Fibroblast of mammary gland (primary cell): ENCODE measurements around the gene SLC13A2.

Experiments
- DNase-seq: peaks from one replicate; pipeline ENCODE4 v3.0.0-alpha.2; 2010; ENCODE audit warnings: low read depth
- H3K4me3 ChIP-seq: 2 replicates; pipeline ENCODE4 v1.5.1; 2011; ENCODE audit warnings: low read depth, mild to moderate bottlenecking, low read length, moderate library complexity; ENCODE audit not compliant: control insufficient read depth
- CTCF ChIP-seq: conservative IDR thresholded peaks from 2 replicates; pipeline ENCODE4 v1.5.1; 2011; ENCODE audit warnings: low read depth, low read length, inconsistent platforms; ENCODE audit not compliant: control insufficient read depth, insufficient read depth

The SLC13A2 gene

GRCh38 chr17:28500712-28501379, 27.4 kb downstream of the SLC13A2 start:
- DNase-seq, result no peak

GRCh38 chr17:28501421-28502284, 28.2 kb downstream of the SLC13A2 start:
- TF ChIP-seq CTCF, result no peak

More at GRCh38 chr17:28500712-28501379, 27.4 kb downstream of the SLC13A2 start:
- no peak overlapping the region for H3K4me3 ChIP-seq
- TF ChIP-seq CTCF, result no peak

DNA sequence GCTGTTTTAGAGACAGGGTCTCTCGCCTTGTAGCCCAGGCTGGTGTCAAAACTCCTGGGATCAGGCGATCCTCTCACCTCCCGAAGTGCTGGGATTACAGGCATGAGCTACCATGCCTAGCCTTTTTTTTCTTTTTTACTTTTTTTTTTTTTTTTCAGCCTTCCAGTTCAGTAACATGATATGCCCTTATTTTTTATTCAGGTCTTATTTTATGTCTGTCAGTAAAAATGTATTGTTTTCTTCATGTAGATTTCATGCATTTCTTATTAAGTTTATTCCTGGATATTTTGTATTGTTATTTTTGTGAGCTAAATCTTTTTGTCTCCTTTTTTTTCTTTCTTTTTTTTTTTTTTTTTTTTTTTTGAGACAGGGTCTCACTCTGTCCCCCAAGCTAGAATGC, 30.0 kb downstream of the SLC13A2 start:
- H3K4me3 ChIP-seq, result no peak overlapping the region

More at GRCh38 chr17:28501421-28502284, 28.2 kb downstream of the SLC13A2 start:
- no peak overlapping the region for H3K4me3 ChIP-seq
- DNase-seq, result no peak

DNA sequence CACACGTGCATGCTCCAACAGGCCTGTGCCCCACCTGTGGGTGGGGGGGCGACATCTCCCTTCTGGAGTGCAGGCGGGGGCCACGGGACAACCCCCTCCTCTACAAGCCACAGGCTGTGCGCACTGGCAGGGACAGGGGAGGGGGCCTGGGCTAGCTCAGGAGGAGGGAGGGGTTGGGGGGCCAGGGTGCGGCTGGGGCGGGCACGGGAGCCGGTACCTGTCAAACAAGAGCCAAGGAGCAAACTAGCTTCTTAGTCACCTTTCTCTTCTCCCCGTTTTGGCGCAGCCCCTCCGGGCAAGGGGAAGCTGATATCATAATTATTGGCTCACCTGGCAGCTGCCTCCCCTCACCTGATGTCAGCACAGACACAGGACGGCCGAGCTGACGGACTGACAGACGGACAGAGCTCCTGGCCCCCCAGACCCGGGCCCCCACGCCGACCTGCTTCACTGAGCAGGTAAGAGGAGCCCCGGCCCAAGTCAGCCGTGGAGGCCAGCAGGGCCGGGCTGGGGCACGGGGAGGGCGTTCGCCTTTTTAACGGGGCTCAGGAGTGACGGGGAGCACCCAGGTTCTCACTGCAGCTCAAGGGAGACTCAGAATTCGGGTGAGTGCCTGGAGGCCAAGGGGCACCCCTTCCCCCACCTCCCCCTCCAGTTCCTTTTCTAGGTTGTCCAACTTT, 32.7 kb downstream of the SLC13A2 start, which contains the start of gene FOXN1:
Gene FOXN1, plus strand, starts transcription at position 363 of the 680 bp plus-strand sequence. CDS start 17,622 bp downstream, outside the sequence.
- TF ChIP-seq CTCF, result no peak
- no peak within 1 kb of the TSS for H3K4me3 ChIP-seq
- DNase-seq, result no peak

More for the DNA sequence above, 30.0 kb downstream of the SLC13A2 start:
- no peak for TF ChIP-seq CTCF
- DNase-seq, result no peak

GRCh38 chr17:28506763-28507487, 33.5 kb downstream of the SLC13A2 start:
- no peak for TF ChIP-seq CTCF
- DNase-seq, result no peak
- no peak overlapping the region for H3K4me3 ChIP-seq

DNA sequence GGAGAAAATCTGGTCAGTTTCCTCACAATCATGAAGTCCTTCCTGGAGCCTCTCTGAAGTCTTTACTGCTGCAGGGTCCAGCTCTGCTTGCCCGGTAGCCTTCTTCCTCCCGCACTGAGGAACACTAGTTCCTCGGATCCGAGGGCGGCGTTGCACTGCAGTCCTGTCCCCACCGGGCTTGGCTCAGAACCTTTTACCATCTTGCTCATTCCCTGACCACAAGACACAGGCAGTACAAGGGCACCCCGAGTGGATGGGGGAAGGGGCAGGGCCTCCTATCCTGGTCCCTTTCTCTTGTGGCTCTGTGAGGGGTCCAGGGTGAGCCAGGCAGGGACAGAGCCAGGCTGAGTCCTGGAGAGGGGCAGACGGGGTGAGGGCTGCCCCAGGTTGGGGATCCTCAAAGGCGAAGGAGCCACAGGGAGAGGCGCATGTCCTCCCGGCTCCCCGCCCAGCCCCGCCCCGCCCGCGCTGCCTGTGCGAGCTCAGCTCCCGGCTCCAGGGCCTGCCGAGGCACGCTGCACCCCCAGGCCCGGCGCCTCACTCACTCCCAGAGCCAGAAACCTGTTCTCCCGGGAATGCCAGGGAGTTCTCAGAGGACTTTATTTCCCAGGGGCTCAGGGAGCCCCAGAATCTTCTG, 34.2 kb downstream of the SLC13A2 start:
- no peak for TF ChIP-seq CTCF
- DNase-seq, result no peak
- no peak overlapping the region for H3K4me3 ChIP-seq
